ENCODE measurements around the gene LRRC45.

DNA sequence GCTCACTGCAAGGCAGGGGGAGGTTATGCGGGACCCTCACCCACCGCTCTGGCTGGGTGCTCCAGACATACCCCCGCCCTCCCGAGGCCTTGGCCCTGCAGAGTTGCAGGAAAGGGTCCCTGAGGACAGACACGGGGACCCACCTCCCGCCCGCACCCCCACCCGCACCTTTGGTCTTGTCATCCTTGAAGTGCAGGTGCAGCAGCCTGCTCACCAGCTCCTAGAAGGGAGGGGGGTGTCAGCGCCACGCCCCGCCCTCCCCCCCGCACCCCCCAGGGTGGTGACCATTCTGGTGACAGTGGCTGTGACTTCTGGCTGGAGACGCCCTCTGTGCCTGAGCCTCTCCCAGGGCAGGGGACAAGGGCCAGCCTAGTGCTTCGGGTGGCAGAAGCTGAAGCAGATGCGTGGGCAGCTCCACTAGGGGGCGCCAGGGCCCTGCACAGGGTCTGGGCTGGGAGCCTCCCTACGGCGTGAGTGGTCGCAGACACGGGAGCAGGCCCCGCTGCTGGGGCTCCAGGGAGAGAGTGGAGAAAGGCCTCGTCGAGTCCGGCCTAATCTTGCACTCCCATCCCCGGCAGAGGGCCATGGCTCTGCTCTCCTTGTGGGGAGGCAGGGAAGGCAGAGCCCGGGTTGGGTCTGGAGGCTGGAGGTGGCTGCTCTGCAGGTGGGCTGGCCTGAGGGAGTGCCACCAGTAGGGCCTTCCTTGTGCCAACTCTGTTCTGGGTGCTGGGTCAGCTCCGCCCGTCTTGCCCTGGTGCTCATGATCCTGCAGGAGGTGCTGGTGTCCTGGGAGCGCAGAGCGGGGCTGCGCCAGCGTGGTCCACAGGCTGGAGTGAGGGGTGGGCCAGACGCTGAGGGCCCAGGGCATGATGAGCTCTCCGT is 3.2 kb upstream of the LRRC45 start:
- TF ChIP-seq, protein P1, sequence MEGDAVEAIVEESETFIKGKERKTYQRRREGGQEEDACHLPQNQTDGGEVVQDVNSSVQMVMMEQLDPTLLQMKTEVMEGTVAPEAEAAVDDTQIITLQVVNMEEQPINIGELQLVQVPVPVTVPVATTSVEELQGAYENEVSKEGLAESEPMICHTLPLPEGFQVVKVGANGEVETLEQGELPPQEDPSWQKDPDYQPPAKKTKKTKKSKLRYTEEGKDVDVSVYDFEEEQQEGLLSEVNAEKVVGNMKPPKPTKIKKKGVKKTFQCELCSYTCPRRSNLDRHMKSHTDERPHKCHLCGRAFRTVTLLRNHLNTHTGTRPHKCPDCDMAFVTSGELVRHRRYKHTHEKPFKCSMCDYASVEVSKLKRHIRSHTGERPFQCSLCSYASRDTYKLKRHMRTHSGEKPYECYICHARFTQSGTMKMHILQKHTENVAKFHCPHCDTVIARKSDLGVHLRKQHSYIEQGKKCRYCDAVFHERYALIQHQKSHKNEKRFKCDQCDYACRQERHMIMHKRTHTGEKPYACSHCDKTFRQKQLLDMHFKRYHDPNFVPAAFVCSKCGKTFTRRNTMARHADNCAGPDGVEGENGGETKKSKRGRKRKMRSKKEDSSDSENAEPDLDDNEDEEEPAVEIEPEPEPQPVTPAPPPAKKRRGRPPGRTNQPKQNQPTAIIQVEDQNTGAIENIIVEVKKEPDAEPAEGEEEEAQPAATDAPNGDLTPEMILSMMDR (IDR thresholded peaks at IDR 0.05; ENCODE audit: low read depth, low read length) = peak; percentile 80
- TF ChIP-seq EZH2phosphoT487 (IDR thresholded peaks at IDR 0.05; ENCODE audit: low read depth) = no peak
